Gastrocnemius medialis (tissue), 4 donors: Measurements from ENCODE around the gene TFR2. TPM values are rescaled to one million over a fixed set of nuclear protein-coding genes. Genes with fewer than 3 reads are reported as not detected.
A peak's percentile ranks its signal among the peaks of the same experiment; 100 is the strongest.

Experiments
- ATAC-seq, 2 donors: fragments of 150-250 bp; one replicate each; pipeline ENCODE4 v1.9.1; 2016
- DNase-seq, 2 donors: peaks; one replicate each; pipeline ENCODE4 v3.0.0-alpha.2; 2019
- H3K27ac ChIP-seq, 4 donors: fragments of 200-600 bp; sonication (generic); 1 replicate in 1 of 4; 2 replicates in 3 of 4; pipeline ENCODE4 v1.5.1; 2016 to 2018; ENCODE audit warnings: mild to moderate bottlenecking in 2 of 4, moderate library complexity in 1 of 4
- H3K27me3 ChIP-seq, 3 donors: fragments of 200-600 bp; sonication (generic) in 2 of 3; 1 replicate in 1 of 3; 2 replicates in 2 of 3; pipeline versions ENCODE4 v1.5.1 to v1.6.0; 2016 to 2019; ENCODE audit warnings: mild to moderate bottlenecking in 1 of 3, moderate library complexity in 1 of 3
- H3K36me3 ChIP-seq, 2 donors: fragments of 200-600 bp; sonication (generic) in 1 of 2; one replicate each; pipeline ENCODE4 v1.5.1; 2017 to 2018
- H3K4me1 ChIP-seq, 2 donors: fragments of 200-600 bp; sonication (generic) in 1 of 2; one replicate each; pipeline ENCODE4 v1.5.1; 2016 to 2017; ENCODE audit warnings: mild to moderate bottlenecking in 2 of 2
- H3K4me3 ChIP-seq, 4 donors: fragments of 200-600 bp; sonication (generic) in 3 of 4; 1 replicate in 1 of 4; 2 replicates in 3 of 4; pipeline ENCODE4 v1.5.1; 2016 to 2019; ENCODE audit warnings: mild to moderate bottlenecking in 2 of 4
- H3K9me3 ChIP-seq, 3 donors: fragments of 200-600 bp; sonication (generic) in 2 of 3; 1 replicate in 1 of 3; 2 replicates in 2 of 3; pipeline ENCODE4 v1.5.1; 2016 to 2019
- POLR2A ChIP-seq, 2 donors: fragments of 450-650 bp; IDR thresholded peaks; one replicate each; pipeline ENCODE4 v1.6.1; 2017; ENCODE audit warnings: antibody characterized with exemption in 2 of 2, mild to moderate bottlenecking in 2 of 2, moderate library complexity in 2 of 2
- in situ Hi-C, 4 donors: fragments of 200-750 bp; cut with MboI; loops; one replicate each; pipeline versions ENCODE4 v1.15.0 to v1.8.0; 2017; ENCODE audit warnings: low sequenced_read_pairs in 4 of 4
- intact Hi-C: fragments of 100-400 bp; cut with DNase I; formaldehyde crosslinking; loops from one replicate; pipeline ENCODE4 v1.15.1; 2023; ENCODE audit warnings: low total_unique reads
- total RNA-seq, 4 donors: library from RNA; depleted of rRNA; stranded (reverse); fragments of >200 nt; gene quantifications; one replicate each; pipeline versions ENCODE4 v1.1.0 to v1.2.3, GENCODE V29; 2016
- TF ChIP-seq, protein P1 (sequence below), 5 experiments: fragments of 450-650 bp in 3 of 5; fragments of 200-600 bp in 2 of 5; sonication (generic) in 2 of 5; IDR thresholded peaks in 4 of 5; conservative IDR thresholded peaks in 1 of 5; 1 replicate in 4 of 5; 2 replicates in 1 of 5; pipeline ENCODE4 v1.5.1; 2016 to 2019; ENCODE audit warnings: antibody characterized with exemption in 5 of 5, mild to moderate bottlenecking in 3 of 5, moderate library complexity in 3 of 5

Gene TFR2
- total RNA-seq, 4 donors from 2014 or later: 1.0 to 1.3 TPM; not detected in 2

GRCh38 chr7:100590077-100590737 is 51.1 kb downstream of the TFR2 start:
- DNase-seq (no peak), ATAC-seq (no peak)
- in situ Hi-C loops: loop anchor here in 1 of 4 donors (25.0 kb wide), 1 partner anchor 272 kb away; the partner anchor contains the start of genes SLC12A9 and TRIP6
- Histone ChIP-seq H3K27me3 (no peaks in the 10 kb centered on the region), H3K27ac (peak overlapping the region; percentile 5 to 63 (median 29)), H3K9me3 (no peaks in the 10 kb centered on the region), H3K4me3 (peak overlapping the region in 1 of 4 donors; percentile 9), H3K36me3 (no peaks in the 10 kb centered on the region), H3K4me1 (peaks cover 3 to 9% of the 10 kb centered on the region in 2 donors)
- intact Hi-C loops: no loop called here
- no peak for TF ChIP-seq POLR2A (IDR thresholded peaks at IDR 0.05)
- TF ChIP-seq, protein P1, sequence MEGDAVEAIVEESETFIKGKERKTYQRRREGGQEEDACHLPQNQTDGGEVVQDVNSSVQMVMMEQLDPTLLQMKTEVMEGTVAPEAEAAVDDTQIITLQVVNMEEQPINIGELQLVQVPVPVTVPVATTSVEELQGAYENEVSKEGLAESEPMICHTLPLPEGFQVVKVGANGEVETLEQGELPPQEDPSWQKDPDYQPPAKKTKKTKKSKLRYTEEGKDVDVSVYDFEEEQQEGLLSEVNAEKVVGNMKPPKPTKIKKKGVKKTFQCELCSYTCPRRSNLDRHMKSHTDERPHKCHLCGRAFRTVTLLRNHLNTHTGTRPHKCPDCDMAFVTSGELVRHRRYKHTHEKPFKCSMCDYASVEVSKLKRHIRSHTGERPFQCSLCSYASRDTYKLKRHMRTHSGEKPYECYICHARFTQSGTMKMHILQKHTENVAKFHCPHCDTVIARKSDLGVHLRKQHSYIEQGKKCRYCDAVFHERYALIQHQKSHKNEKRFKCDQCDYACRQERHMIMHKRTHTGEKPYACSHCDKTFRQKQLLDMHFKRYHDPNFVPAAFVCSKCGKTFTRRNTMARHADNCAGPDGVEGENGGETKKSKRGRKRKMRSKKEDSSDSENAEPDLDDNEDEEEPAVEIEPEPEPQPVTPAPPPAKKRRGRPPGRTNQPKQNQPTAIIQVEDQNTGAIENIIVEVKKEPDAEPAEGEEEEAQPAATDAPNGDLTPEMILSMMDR (IDR thresholded peaks at IDR 0.05 in 4 of 5, conservative IDR thresholded peaks at IDR 0.05 in 1 of 5): no peak

GRCh38 chr7:100589341-100589947 is 51.9 kb downstream of the TFR2 start:
- TF ChIP-seq, protein P1 (IDR thresholded peaks at IDR 0.05 in 4 of 5, conservative IDR thresholded peaks at IDR 0.05 in 1 of 5): no peak
- no peak for TF ChIP-seq POLR2A (IDR thresholded peaks at IDR 0.05)
- Histone ChIP-seq H3K36me3 (no peaks in the 10 kb centered on the region), H3K27ac (peak overlapping the region in 2 of 4 donors; percentile 7 to 63), H3K4me3 (no peak overlapping the region), H3K4me1 (peaks cover 10 to 17% of the 10 kb centered on the region in 2 donors), H3K9me3 (no peaks in the 10 kb centered on the region), H3K27me3 (no peaks in the 10 kb centered on the region)
- no peak for DNase-seq
- ATAC-seq: no peak
- in situ Hi-C loops: loop anchor here in 1 of 4 donors (10.0 to 25.0 kb wide), 2 partner anchors 105 to 273 kb away; partner anchors contain the start of genes GIGYF1, SLC12A9 and TRIP6
- intact Hi-C loops: no loop called here

GRCh38 chr7:100588438-100588837 is 52.9 kb downstream of the TFR2 start:
- Histone ChIP-seq H3K9me3 (no peaks in the 10 kb centered on the region), H3K4me1 (peaks cover 11 to 25% of the 10 kb centered on the region in 2 donors), H3K27ac (no peak overlapping the region), H3K27me3 (no peaks in the 10 kb centered on the region), H3K4me3 (no peak overlapping the region), H3K36me3 (no peaks in the 10 kb centered on the region)
- TF ChIP-seq, protein P1 (IDR thresholded peaks at IDR 0.05 in 4 of 5, conservative IDR thresholded peaks at IDR 0.05 in 1 of 5): peak in 1 of 5 experiments; percentile 11
- TF ChIP-seq POLR2A (IDR thresholded peaks at IDR 0.05): no peak
- intact Hi-C loops: no loop called here
- DNase-seq (no peak), ATAC-seq (no peak)
- in situ Hi-C loops: loop anchor here in 1 of 4 donors (10.0 to 25.0 kb wide), 2 partner anchors 106 to 274 kb away; partner anchors contain the start of genes GIGYF1, SLC12A9 and TRIP6

GRCh38 chr7:100586266-100587025 is 54.9 kb downstream of the TFR2 start, which contains the start of gene FBXO24:
FBXO24 (plus strand) TSS chr7:100586328; CDS start chr7:100586626, 298 bp downstream.
- in situ Hi-C loops (loop anchor here in 1 of 4 donors (10.0 to 25.0 kb wide), 2 partner anchors 108 to 276 kb away; partner anchors contain the start of genes GIGYF1, SLC12A9 and TRIP6), intact Hi-C loops (loop anchor here (1.0 to 2.0 kb wide), 4 partner anchors 18 to 87 kb away; partner anchors contain the start of genes GNB2 and MOSPD3)
- H3K9me3 ChIP-seq: no peaks in the 10 kb centered on the region
- H3K27ac ChIP-seq: peak within 1 kb of the TSS; percentile 92 to 97 (median 96)
- H3K36me3 ChIP-seq: peaks cover 0 to 10% of the 10 kb centered on the region in 2 donors
- ATAC-seq (peak; percentile 96 to 98), DNase-seq (peak; percentile 100)
- peak within 1 kb of the TSS; percentile 89 to 98 (median 96) for H3K4me3 ChIP-seq
- H3K4me1 ChIP-seq: peaks cover 11 to 30% of the 10 kb centered on the region in 2 donors
- TF ChIP-seq POLR2A (IDR thresholded peaks at IDR 0.05): no peak
- TF ChIP-seq, protein P1 (IDR thresholded peaks at IDR 0.05 in 4 of 5, conservative IDR thresholded peaks at IDR 0.05 in 1 of 5): no peak
- no peaks in the 10 kb centered on the region for H3K27me3 ChIP-seq
